Stimulated activated naive CD4-positive, alpha-beta T cell treated with Interleukin-2 at 50 U/mL for 16 hours (primary cell): ENCODE measurements around the gene DCANP1.

Source experiments
- DNase-seq: peaks from one replicate; lab custom pipeline; 2025; lab: John Stamatoyannopoulos, UW

DCANP1 gene

DNA sequence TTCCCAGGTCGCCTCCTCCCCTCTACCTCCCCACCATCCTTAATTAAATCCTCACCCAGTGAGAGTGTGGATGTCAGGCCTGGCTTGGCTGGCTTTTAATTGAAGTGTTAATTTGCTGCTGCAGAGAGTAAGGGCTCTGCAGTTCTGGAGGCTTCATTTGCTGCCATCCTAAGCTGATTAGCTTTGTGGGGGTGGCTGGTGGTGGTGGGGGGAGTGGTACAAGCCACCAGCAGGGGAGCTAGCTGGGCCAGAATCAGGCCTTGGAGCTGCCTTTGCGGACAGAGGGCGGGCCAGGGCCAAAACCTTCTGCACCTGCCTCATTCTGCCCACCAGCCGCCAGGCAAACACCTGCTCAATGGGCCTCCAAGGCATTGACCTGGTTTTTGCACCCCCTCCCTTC lies 31.8 kb upstream of the DCANP1 start:
- no peak for DNase-seq

DNA sequence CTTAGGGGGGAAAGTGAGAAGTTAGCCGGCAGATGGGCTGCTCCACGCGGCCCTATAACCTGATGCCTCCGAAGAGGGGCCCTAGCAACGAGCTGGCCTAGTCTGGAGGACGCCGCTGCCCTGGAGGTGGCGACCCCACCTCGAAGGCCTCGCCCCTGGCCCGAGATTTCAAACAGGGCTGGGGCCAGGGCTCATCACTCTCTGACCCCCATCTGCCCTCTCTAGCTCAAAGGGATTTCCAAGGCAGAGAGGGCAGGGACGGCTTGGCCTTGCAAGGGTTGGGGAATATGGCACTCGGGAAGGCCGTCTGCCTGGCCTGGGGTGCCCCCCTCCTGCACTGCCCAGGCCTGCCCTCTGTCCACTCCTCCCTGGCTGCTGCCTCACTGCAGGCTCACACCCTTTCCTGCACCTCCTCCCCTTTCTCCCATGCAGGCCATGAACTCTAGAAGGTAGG lies 30.5 kb upstream of the DCANP1 start:
- no peak for DNase-seq

DNA sequence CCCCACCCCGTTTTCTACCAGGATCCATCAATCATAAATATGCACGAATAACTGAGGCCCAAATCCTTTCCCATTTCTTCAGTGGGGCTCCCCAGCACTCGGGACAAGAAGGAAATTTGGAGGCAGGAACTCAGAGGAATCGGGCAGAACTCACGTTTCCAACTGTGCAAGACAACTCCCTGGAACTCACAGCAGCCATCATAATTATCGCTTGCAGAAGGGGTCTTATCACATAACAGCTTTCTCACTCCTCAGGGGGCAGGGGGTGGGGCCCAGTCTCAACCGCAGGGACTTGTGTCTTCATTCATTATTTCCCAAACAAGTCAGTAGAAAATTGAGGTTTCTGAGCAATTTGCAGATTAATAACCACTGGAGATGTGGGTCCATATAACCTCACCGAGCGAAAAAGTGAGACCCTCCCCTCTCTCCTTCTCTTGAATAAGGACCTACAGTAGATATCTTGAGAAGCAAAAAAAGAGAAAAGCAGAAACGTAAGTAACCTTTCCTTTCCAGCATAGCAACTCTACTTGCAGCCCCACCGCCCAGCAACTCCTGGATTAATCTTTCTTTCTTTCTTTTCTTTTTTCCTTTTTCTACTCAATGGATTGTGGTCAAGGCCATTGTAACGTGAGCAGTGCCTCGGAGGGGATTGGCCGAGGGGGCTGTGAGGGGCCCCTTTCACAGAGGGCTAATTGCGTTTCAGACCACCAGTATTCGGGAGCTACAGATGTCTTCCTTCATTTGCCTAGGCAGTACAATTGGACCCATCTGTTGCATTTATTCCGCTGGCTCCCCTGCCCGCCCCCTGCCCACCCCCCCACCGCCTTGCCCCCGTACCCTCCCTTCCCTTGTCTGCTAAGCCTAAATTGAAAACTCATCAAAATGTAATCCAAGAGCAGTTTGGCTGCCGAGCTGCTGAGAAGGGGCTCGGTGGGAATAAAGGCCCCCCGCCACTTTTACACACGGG lies 29.8 kb upstream of the DCANP1 start:
- no peak for DNase-seq

DNA sequence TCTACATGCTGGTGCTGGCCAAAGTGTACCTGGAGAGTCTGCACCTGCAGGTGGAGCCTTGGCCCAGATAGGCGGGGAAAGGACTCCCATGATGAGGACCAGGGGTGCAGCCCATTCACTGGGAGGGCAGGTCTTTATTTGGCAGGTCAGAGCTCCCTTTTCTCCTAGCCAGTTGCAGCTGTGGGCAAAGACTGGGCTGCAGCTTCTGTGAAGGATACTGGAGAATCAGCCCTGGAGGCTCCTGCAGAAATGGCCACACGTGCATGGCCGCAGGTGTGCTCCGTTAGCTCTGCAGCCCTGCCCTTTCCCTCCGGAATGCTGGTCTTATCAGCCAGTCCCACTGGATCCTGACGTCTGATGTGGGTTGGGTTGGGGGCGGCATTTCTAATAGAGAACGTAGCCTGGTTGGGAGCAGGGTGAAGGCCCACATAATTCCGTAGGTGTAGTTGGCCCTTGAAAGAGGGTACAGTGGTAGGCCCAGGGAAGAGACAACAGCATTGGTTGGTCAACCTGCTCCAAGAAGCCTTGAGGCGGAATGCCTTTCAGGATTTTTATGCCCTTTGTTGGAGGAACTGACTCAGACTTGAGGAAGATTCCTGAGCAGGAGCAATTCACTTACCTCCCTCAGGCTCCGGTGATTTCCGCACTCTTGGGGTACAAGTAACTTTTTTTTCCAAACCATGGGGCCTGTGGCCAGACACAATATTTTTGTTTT lies 27.0 kb upstream of the DCANP1 start:
- no peak for DNase-seq

DNA sequence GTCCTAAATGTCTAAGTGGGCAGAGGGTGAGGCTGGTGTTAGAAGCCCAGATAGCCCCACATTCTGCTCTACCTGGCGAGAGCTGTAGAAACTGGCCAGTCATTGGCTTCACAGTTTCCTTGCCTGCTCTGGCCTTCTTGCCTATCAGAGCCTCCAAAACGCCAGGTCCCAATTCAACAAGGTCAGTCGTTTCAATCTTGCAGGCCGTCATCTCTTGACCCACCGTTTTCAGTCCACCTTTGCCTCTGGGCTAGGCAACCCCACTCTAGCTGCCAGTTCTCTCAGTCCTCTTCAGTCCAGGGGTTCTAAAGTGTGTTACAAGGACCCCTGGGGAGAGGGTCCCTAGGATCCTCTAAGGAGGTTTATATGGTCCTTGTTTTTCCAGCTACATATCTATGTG lies 25.0 kb upstream of the DCANP1 start:
- DNase-seq = no peak

DNA sequence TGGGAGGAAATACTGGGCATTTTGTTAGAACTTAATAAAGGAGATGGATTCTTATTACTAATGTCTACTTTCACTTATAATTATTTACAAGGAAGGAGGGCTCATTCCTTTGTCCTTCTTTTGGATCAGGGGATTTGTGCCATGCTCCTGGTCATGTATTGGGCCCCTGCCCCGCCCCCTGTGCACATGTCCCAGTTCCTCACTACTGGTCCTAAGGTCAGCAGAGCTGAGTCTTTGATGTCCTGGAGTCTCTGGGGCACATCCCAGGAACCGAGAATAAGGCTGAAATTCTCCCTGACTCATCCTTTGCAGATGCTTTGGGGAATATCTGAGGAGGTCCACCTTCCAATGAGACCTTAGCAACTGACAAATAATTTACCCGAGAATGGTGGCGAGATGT lies 24.6 kb upstream of the DCANP1 start:
- DNase-seq = no peak

DNA sequence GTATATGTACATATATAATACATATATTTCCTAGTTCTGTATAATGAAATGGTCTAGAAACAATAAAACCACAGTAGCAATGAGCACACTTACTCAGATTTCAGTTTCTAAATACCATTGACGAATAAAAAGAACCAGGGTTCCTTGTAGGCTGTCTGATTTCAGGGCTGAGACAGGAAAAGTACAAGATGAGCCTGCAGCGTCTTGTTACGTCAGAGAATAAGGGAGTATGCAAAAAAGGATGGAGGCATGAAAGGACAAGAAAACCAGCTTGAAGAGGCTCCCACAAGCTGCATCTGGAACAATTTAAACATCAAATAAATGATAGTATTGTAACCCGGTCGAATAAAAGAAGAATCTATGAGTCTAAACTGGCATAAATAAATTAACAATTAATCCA lies 22.8 kb upstream of the DCANP1 start:
- DNase-seq = no peak

DNA sequence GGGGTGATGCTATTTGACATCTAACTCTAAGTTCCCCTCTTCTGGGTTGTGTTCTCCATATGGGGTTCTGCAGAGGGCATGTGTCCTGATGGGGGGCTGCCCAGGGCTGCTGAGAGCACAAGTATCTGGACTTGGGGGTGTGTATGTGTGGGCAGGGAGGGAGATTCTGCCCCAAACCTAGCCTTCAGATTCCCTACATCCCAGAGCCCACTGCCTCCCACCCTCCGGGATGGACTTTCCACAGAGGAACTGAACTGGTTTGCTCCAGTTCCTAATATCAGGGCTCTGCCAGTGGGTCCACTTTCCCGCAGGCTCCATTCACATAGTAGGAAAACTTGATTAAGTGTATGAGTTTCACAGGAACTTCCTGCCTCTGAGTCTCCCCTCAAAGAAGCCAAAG lies 21.4 kb upstream of the DCANP1 start:
- DNase-seq = no peak

DNA sequence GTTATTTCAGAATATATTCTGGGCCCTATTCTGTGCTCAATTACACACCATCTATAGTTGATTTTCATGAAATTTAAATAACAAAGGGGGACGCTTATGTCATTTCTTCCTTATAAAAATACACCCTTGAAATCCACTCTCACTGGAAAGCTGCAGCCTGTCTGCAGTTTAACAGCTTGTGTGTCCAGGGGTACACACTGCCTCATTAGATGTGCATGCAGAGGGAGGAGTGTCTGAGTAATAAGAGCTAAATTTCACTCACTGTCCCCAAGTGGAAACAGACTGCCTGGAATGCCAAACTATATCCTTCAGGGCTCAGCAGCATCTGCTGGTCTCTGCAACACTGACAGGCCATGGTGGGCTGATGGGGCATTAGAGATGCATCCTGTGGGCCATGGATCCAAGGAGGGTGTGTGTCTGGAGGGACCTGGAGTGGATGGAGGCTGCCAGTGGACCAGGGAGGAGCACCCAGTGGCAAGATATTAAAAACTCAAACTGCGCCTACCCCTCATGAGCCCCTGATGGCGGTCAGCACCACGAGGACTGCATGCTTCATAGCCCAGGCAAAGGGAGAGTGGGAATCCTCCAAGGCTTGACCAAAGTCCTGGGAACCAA lies 20.8 kb upstream of the DCANP1 start:
- DNase-seq = no peak

DNA sequence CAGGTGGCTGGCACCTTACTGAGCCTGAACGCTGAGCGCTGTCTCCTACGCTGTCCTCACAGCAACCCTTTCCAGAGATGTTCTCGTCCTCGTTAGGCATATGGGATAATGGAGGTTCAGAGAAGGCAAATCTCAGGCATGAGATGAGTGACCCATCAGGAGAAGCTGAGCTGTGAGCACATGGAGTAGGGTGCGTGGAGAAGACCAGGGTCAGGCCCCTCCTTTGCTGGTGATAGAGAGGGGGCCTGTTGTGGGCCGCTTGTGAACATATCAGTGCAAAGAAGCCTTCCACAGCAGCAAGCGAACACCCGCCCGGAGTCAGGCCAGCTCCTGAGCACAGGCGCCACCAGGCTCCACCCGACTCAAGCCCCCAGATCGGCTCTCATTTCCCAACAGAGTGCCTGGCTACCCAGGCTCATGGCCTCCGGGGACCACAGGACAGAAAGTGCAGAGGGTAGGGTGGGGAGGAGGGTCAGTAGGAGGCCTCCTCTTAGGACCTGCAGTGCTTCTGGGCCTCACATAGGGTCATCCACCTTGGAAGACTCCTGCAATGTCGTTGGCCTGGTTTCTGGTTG lies 20.0 kb upstream of the DCANP1 start:
- no peak for DNase-seq

DNA sequence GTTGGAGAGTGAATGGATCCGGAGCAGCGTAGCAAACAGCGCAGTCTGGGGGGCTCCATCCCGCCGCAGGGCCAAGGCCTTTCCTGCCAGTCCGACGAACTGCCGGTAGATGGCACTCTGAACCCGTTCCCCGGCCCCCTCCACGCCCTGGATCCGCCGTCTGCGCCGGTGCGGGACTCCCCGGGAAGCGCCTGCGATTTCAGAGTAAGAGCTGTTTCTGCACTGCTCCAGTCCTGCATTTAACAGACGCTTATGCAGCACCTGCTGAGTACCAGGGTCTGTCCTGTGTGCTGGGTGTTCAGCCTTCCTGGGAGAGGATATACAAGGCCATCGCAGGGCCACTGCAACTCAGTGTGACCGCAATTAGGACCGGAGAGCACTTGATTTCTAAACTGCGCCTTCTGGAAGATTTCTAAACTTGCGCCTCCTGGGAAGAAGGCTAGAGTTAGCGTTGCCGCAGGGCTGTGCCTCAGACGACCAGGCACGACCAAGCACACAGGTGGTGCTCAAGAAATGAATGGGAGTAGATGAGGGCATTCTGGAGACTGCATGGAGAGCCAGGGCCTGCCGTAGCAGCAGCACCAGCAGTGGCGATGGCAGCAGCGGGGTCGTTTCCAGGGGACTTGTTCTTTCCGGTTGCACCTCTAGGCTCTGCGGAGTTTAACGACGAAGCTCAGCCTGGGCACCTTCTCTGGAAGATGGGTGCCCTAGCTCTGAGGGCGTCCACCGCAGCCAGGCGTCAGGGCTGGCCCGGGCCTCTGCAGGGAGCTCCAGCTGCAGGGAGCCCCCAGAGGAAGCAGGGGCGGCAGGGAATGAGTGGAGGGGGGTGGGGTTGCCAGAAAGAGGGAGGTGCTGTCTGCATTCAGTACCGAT lies 19.3 kb upstream of the DCANP1 start:
- DNase-seq = peak; percentile 41

DNA sequence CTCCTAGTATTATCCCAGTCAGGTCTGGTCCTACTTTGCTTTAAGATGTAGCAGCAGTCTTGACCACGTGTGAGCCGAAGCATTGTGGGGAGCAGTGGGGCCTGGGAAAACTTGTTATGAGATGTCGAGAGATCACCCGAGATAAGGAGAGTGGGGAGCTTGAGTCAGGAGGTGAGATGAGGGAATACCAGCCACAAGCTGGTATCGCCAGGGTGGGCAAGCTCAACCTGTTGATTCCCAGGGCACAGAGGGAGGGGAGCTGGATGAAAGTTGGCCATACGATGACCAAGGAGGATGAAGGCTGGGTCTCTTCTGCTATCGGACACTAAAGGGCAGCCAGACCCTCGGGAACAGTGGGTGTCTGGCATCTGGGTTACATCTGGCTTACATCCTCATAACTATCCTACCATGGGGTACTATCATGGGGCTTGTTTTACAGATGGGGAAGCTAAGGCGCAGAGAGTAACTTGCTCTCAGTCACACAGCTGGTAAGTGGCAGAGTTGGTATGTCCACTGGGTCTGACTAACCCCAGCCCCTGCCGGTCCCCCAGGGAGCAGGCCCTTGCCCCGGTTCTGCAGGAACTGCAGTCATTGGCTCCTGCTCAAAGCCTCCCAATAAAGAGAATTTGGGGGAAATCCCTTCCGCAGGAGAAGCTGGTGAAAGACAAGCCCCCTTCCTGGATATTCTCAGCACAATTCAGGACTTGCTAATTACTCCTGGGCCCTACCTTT lies 18.4 kb upstream of the DCANP1 start:
- DNase-seq = no peak

DNA sequence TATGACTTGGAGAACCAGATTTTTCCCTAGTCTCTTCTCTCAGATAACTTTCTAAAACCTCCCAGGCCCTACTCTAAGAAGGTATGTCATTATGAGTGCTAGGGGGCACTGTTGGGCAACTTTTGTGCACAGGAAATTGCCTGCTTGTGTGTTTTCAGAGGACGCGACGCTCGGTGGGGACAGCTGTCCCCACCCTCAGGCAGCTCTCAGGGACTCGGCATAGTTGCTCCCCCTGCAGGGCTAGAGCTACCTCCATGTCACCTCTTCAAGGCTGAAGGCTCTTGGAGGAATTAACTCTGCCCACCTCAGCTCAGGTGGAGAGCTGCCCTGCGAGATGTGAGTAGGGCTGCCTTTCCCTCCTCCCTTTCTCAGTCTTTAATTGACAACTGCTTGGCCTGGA lies 15.2 kb upstream of the DCANP1 start:
- peak; percentile 3 for DNase-seq

DNA sequence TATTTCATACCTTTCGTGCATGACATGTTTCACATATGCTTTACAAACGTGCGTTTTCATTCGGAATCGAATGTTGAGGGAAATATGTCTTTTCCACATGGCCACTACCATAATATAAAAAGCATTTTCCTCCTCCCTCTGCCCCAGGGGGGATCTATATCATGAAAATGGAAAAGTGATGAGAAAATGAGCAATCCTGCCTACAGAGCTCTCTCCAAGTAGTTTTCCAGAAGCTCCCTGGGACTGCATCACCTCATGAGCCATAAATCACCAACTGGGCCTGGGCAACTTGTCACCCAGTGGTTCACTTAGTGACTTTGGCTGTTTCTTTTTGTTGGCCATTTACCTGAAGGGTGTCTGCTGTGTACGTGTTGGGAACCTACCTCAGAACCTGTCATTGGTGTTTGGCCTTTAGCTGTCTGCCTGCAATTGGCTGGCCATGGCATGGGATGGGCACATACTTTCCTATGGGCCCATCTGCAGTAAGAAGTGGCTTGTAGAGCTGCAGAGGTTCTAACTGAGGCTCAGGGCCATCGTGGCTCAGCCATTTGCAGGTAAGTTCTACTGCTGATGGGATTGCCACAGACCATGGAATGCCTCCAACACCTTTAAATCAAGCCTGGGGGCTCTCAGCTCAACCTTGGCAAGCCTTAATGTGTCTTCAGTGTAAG lies 14.5 kb upstream of the DCANP1 start:
- DNase-seq = no peak

DNA sequence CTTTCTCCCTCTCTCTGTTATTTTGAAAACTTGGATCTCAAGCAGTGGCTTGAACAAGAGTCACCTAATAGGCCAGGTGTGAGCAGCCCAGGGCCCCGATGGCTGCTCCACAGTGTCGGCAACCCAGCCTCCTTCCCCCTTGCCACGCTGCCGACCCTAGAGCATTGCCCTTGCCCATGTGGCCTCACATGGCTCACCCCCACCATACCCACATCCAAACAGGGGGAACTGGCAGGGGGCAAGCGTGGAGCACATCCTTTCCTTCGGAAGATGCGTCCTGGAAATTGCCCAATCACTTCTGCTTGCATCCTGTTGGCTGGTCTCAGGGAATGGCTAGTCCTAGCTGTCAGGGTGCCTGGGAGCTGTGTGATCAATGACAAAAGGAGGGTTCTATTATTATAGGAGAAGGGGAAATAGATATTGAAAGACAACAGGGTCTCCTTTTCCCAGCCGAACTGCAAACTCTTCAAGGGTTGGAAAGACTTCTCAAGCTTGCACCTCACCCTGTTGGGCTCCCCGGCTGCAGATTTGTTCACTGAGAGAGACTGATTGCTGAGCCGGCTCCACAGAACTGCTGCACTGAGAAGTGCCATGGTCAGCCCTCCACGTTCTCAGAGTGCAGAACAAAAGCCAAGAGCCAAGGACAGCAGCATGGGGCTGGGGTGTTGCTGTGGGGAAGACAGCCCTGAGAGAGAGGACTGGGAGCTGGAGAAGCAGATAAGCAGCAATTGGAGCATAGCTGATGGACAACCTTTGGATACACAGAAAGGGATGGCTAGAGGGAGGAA lies 13.3 kb upstream of the DCANP1 start:
- DNase-seq = no peak

DNA sequence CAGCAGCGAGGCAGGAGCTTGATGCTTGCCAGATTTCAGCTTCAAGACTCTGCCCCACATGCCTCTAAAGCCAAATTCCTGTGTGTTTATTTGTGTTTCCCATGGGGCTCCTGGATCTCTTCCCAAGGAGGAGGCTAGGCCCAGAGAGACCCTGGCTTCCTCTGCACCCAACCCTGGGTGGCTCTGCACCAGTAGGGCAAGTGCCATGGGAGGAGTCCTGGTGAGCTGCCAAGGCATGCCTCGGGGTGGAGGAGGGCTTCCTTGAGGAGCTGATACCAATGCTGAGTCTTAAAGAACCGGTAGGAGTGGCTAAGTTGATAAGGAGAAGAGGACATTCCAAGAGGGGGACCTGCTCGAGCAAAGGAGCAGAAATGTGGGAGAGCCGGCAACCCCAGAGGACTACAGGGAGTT lies 11.8 kb upstream of the DCANP1 start:
- no peak for DNase-seq

DNA sequence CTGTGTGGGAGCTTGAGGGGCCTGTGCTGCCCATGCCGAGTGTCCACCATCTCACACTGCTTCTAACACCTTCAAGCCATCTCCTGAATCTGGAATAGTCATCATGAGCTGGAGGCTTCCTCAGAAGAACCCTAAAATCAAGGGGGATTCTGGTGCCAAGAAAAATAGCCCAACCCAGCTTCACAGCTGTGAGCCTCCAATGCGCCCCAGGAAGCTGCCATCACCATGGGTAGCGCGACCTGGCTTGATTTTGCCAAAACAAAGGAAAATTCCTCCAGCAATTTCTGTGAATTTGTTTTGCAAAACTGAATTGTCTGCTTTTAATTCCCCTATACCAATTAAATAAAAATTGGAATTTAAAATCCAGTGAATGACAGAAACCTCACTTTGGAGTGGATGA lies 11.2 kb upstream of the DCANP1 start:
- no peak for DNase-seq

DNA sequence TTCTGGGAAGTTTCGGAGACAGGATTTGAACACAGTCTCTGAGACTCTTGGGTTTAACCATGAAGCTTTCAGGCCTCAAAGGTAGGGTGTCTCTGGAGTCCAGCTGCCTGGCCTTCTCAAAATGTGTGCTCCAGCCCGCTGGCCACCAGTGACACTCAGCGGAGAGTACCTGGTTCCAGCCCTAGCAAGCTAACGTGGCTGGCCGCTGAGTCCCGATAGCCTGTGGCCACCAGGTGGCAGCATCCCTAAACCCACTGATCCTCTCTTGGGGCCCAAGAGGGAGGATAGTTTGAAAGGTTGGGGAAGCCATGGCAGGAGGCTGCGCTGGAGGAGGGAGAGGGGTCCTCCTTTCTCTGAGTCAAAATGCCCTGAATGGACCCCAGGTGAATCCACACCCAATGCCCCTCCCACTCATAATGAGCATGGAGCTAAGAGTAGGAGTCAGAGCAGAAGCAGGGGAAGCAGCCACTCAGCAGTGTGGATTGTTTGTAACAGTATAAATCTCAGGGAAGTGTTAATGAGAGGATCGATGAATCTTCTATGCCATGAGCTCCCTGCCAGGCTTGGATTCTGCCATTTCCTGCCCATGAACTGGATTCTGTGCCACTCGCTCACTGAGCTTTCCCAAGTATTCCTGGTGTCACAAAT lies 10.4 kb upstream of the DCANP1 start:
- peak; percentile 30 for DNase-seq
